NCI-H146 (cell line): ENCODE data around the gene AADACL2.

Experiments
- DNase-seq: peaks from one replicate; lab custom pipeline; 2025; lab: John Stamatoyannopoulos, UW

AADACL2 gene

GRCh38 chr3:151804267-151804666, 70.5 kb downstream of the AADACL2 start:
- DNase-seq = no peak

- DNase-seq = no peak
Observed at GRCh38 chr3:151806838-151807237, 73.1 kb downstream of the AADACL2 start.
